Erythroblast (primary cell): ENCODE results near the gene HOXC10.

ENCODE experiments used
- DNase-seq, 2 experiments: peaks; one replicate each; lab custom pipeline; 2025; lab: John Stamatoyannopoulos, UW
- GATA1 ChIP-seq: IDR thresholded peaks from 2 replicates; pipeline ENCODE4 v1.6.1; 2011; ENCODE audit warnings: low read depth, mild to moderate bottlenecking, control low read depth, low read length, moderate library complexity
- POLR2A ChIP-seq: IDR thresholded peaks from 2 replicates; pipeline ENCODE4 v1.6.1; 2011; ENCODE audit warnings: mild to moderate bottlenecking, low read length

HOXC10 gene

GRCh38 chr12:54015018-54015931, 30.3 kb downstream of the HOXC10 start:
- no peak for DNase-seq
- no peak for TF ChIP-seq GATA1
- no peak for TF ChIP-seq POLR2A

- TF ChIP-seq POLR2A (no peak), GATA1 (no peak)
- DNase-seq, result no peak
Observed at GRCh38 chr12:54016051-54016450, 31.1 kb downstream of the HOXC10 start.

GRCh38 chr12:54016478-54016964, 31.6 kb downstream of the HOXC10 start:
- TF ChIP-seq GATA1 (no peak), POLR2A (no peak)
- DNase-seq, result no peak

- TF ChIP-seq GATA1 (no peak), POLR2A (no peak)
- no peak for DNase-seq
Observed at GRCh38 chr12:54017027-54017788, 32.3 kb downstream of the HOXC10 start.

DNA sequence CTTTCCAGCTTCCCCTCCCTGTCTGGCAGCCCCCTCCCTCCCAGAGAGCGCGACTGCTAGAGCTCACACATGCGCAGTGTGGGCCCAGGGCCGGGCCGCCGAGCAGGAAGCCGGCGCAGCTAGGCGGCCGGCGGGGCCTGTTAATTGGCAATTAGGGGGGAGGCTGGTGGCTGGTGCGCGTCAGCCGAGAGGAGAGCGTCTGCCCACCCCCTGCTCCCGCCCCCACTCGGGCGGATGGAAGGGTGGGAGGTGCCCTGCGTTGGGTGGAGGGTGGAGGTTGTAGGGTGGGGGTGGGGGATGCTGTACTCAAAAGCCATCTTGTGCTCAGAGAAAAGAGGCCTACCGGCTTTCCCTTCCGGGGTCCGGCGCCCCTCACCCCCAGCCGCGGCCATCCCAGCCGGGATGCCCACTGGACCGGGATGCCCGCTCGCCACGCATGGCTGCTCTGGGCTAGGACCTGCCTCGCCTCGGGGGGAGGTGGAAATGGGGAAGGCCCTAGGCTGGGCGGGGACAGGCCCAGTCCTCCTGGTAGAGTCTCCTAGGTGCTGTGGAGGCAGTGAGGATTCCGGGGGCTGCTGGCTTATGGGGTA, 33.0 kb downstream of the HOXC10 start:
- TF ChIP-seq GATA1, result no peak
- TF ChIP-seq POLR2A, result no peak
- DNase-seq, result peak; percentile 12 to 24

- DNase-seq, result no peak
- TF ChIP-seq GATA1 (no peak), POLR2A (no peak)
Observed at GRCh38 chr12:54018468-54018984, 33.6 kb downstream of the HOXC10 start.

GRCh38 chr12:54019091-54019811, 34.3 kb downstream of the HOXC10 start:
- no peak for DNase-seq
- no peak for TF ChIP-seq GATA1
- no peak for TF ChIP-seq POLR2A

- DNase-seq, result no peak
- no peak for TF ChIP-seq GATA1
- no peak for TF ChIP-seq POLR2A
Observed at GRCh38 chr12:54019924-54020590, 35.1 kb downstream of the HOXC10 start.

GRCh38 chr12:54020591-54021405, 35.9 kb downstream of the HOXC10 start:
- TF ChIP-seq GATA1, result no peak
- no peak for TF ChIP-seq POLR2A
- no peak for DNase-seq

DNA sequence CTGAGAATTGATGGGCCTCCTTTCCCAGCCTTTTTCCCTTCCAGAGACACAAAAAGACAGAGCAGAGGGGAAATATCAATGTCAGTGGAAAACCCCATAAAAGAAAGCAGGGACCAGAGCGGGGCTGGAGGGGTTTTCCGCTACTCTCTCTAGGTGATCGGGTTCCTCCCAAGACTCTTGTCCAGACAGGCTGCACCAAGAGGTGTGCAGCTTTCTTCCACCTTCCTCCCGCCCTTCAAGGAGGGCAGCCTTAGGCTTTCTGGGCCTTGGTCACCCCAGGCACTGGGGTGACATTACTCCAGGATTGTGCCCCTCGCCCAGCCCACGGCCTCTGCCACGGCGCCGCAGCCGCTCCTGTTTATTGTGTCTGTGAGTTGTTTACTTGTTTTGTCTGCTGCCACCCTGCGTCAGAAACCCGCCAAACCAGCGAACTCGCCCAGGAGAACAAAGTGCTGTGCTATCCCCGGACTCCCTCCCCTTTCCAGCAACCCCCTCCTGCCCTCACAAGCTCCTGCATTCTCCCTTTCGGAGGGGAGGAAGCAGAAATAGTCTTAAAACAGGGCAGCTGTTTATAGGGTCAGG, 36.6 kb downstream of the HOXC10 start:
- TF ChIP-seq POLR2A (no peak), GATA1 (no peak)
- no peak for DNase-seq
